RPMI8226 (cell line): ENCODE data around the gene ZNF516.

Experiments
- DNase-seq: peaks from one replicate; pipeline ENCODE4 v3.0.0-alpha.2; 2015

The ZNF516 gene

GRCh38 chr18:76398295-76398694, 96.7 kb downstream of the ZNF516 start:
- DNase-seq = no peak

- DNase-seq = no peak
Observed at GRCh38 chr18:76397631-76398030, 97.4 kb downstream of the ZNF516 start.

DNA sequence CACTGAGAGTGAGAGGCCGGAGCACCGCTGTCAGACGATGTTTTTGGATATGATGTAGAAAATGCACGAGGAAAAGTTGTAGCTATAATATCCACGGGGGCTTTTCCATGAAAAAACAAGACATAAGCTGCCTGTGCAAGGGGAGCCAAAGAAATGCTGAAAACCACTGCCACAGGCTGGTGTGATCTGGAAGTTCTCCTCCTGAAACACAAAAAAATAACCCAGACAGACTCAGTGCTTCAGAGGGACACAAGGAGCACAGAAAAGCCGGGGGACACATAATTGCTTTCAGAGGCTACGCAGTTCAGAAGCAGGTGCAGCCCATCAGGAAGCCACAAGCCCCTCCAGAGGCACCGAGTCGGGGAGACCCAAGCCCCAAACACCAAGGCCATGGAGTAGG, 98.2 kb downstream of the ZNF516 start:
- DNase-seq = no peak

GRCh38 chr18:76395609-76396008, 99.4 kb downstream of the ZNF516 start:
- DNase-seq = no peak

DNA sequence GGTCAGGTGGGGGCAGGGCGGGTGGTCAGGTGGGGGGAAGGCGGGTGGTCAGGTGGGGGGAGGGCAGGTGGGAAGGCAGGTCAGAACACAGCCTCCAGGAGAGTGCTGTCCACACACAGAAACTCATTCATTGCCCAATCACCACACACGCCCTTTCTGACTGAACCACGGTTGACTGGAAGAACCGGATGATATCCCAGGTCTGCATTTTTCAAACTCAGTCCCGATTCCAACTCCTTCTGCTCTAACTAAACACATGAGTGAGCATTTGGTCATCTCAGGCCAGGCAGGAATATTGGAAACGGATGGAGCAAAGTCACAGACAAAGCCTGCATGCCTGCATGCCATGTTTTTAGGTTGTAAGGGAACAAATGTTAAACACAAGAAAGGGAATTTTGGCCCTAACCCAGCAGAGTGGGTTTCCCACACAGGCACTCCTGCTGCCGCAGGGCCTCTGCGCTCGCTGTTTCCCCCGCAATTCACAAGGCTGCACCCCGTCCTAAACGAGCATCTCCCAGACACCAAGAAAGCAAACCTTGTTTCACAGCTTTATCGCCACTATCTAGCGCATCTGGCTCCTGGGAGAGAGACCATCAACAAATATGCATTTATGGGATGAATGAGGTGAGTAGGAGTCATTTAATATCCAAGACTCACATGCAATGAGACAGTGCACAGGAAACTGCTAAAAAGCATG, 100.1 kb downstream of the ZNF516 start:
- no peak for DNase-seq

- DNase-seq = no peak
Observed at GRCh38 chr18:76392349-76392748, 102.7 kb downstream of the ZNF516 start.

GRCh38 chr18:76391746-76392145, 103.3 kb downstream of the ZNF516 start:
- no peak for DNase-seq

GRCh38 chr18:76391038-76391437, 104.0 kb downstream of the ZNF516 start:
- DNase-seq = no peak

GRCh38 chr18:76390452-76391035, 104.5 kb downstream of the ZNF516 start:
- DNase-seq = no peak

DNA sequence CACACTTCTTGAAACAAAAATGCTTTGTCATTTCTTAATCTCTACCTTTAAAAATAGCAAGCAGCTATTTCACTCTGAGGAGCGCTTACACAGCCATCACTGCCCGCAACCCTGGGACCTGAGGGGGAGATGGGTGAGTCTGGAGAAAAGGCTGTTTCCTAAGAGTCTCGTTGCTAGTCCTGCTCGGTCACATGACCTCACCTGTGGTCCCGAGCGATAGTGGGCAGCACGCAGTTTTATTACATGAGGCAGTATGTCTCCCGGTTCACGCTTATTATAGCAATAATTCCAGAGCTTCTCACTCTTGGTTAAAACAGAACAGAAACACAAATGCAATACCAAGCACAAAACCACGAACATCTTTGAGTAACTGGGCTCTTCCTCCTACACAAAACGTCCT, 105.3 kb downstream of the ZNF516 start:
- DNase-seq = no peak

GRCh38 chr18:76388891-76389423, 106.1 kb downstream of the ZNF516 start:
- DNase-seq = no peak

- no peak for DNase-seq
Observed at GRCh38 chr18:76388261-76388660, 106.8 kb downstream of the ZNF516 start.

DNA sequence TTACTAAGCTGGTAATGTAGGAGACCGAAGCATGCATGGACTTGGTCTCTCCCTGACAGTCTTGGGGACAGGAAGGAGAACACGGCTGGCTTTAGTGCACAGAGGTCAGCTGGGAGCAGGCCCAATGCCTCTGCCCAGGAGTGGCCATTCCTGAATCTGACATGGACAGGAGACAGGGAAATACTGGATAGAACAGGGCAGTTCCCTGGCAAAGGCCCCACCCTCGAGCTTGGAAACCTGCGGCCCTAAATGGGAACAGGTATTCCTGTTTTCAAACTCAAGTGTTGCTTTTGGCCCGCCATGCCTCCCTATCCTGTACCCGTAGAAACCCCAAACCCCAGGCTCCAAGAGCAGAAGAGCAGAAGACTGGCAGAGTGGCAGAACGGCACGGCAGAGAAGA, 107.4 kb downstream of the ZNF516 start:
- DNase-seq = no peak

DNA sequence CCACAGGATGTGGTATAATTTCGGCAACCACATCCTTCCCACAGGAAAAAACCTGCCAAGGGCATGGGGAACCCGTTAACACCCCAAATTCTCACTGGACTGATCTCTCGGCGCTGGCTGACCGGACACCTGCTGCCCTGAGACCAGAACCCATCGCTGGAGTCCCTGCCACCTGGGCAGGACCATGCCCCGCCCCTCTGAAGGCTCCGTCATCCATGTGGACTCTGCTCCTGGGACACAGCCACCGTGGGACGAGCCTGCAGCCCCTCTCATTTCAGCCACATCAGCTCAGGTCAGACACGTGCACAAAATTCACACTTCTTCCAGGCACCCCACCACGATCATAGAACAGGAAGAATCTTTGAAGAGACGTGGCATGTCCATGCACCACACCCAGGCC, 108.2 kb downstream of the ZNF516 start:
- no peak for DNase-seq

DNA sequence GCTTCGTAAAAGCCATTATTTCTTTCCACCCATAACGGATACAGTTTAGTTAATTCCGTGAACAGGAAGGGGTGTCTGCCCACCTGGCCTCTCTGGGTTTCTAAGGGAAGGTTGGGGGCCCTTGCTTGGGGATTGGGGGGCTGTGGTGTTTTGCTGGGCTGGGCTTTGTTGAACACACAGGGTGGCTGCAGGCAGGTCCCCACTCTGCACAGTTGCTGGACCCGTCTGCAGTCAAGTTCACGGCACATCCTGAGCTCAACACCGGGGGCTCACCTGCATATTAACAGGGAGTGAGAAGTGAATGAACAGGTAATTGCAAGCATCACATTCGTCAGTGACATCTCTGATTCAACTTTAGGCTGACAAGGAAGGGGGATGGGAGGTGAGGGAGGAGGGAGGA, 109.0 kb downstream of the ZNF516 start:
- no peak for DNase-seq

- DNase-seq = no peak
Observed at GRCh38 chr18:76385681-76385975, 109.4 kb downstream of the ZNF516 start.

GRCh38 chr18:76384861-76385680, 110.0 kb downstream of the ZNF516 start:
- DNase-seq = no peak

- no peak for DNase-seq
Observed at GRCh38 chr18:76384114-76384790, 110.8 kb downstream of the ZNF516 start.

DNA sequence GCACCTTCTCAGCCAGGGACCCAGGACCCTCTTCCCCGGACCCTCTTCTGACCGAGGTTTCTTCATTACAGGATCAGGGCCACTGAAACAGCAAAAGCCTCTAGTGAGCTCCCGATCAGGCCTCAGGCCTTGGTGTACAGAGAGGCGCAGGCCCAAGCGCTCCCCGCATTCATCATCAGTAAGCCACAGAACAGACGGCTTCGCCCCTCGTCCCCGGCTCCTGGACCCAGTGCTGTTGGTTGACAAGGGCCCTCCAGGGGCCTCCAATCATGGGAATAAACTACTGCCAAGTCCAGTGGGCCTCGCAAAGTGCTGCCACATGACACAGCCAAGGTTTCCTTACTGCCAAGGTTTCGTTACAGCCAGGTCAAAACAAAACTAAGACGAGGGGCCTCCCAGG, 111.4 kb downstream of the ZNF516 start:
- no peak for DNase-seq

DNA sequence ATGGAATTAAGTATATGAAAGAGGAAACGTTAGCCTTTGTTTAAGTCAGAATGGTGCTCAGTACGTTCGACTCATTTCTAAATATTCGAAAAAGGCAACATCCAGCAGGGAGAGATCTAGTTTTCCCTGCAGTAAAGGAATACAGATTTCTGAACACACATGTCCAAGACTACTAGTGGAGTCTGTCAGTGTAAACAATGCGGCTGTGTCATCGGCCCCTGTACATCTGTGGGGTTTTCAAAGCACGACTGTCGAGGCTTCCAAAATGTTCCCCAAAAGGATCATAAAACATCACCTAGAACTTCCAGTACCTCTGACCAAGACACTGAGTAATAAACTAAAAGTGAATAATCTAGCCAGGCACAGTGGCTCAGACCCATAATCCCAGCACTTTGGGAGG, 112.8 kb downstream of the ZNF516 start:
- DNase-seq = no peak

GRCh38 chr18:76380791-76381405, 114.1 kb downstream of the ZNF516 start:
- DNase-seq = peak; percentile 50

GRCh38 chr18:76380127-76380729, 114.8 kb downstream of the ZNF516 start:
- DNase-seq = no peak
